ENCODE data around the gene TIMM29.

DNA sequence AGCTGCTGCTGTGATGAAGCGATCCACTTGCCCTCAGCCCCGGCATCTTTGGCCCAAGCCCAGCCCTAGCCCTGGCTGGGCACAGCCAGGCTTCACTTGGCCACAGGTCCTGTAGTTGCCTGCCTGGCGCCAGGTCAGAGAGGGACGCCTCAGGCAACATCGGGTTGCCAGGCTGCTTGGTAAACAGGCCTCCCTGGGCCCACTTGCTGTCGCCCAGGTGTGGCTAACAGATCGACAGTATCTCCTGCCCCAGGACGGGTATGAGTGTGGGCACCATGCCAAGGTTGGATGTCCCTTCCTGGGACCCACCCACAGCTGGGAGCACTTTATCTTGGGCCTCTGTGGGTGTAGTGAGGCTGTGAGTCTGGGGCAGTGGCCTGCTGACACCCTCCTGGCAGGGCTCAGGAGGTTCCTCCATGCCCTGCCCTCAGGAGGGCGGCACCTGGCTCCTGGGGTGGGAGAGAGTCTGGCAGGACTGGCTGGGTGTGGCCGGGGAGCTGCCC, 29.4 kb upstream of the TIMM29 start:
- no peak for TF ChIP-seq CSDC2 (CRISPR knock-in tag; IDR thresholded peaks at IDR 0.05)
- TF ChIP-seq ZFP3 (CRISPR knock-in tag; IDR thresholded peaks at IDR 0.05): no peak
- no peak for TF ChIP-seq ZC3H10 (CRISPR knock-in tag; IDR thresholded peaks at IDR 0.05)
- TF ChIP-seq, protein P1, sequence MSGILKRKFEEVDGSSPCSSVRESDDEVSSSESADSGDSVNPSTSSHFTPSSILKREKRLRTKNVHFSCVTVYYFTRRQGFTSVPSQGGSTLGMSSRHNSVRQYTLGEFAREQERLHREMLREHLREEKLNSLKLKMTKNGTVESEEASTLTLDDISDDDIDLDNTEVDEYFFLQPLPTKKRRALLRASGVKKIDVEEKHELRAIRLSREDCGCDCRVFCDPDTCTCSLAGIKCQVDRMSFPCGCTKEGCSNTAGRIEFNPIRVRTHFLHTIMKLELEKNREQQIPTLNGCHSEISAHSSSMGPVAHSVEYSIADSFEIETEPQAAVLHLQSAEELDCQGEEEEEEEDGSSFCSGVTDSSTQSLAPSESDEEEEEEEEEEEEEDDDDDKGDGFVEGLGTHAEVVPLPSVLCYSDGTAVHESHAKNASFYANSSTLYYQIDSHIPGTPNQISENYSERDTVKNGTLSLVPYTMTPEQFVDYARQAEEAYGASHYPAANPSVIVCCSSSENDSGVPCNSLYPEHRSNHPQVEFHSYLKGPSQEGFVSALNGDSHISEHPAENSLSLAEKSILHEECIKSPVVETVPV (CRISPR knock-in tag; IDR thresholded peaks at IDR 0.05): no peak
- TF ChIP-seq, protein P2, sequence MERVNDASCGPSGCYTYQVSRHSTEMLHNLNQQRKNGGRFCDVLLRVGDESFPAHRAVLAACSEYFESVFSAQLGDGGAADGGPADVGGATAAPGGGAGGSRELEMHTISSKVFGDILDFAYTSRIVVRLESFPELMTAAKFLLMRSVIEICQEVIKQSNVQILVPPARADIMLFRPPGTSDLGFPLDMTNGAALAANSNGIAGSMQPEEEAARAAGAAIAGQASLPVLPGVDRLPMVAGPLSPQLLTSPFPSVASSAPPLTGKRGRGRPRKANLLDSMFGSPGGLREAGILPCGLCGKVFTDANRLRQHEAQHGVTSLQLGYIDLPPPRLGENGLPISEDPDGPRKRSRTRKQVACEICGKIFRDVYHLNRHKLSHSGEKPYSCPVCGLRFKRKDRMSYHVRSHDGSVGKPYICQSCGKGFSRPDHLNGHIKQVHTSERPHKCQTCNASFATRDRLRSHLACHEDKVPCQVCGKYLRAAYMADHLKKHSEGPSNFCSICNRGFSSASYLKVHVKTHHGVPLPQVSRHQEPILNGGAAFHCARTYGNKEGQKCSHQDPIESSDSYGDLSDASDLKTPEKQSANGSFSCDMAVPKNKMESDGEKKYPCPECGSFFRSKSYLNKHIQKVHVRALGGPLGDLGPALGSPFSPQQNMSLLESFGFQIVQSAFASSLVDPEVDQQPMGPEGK (CRISPR knock-in tag; IDR thresholded peaks at IDR 0.05; ENCODE audit: borderline replicate concordance): no peak
- TF ChIP-seq SNAI2 (CRISPR knock-in tag; IDR thresholded peaks at IDR 0.05): no peak
- no peak for TF ChIP-seq ZNF8 (CRISPR knock-in tag; IDR thresholded peaks at IDR 0.05)
